HG02678 (cell line): ENCODE results near the gene KRTAP10-6.
"Not testable (repeated sequence)": the region's sequence is repeated elsewhere in the genome, so short reads cannot be mapped to it uniquely, and the experiment has no call there.

ENCODE experiments used
- ATAC-seq: cut with Tn5 transposase; IDR thresholded peaks from one replicate; pipeline ENCODE4 v1.9.1; 2021; ENCODE audit warnings: mild to moderate bottlenecking, moderate library complexity; ENCODE audit not compliant: unreplicated experiment

Gene KRTAP10-6

GRCh38 chr21:44579833-44580144, 12.5 kb downstream of the KRTAP10-6 start:
- ATAC-seq: no peak

- ATAC-seq: no peak
These were observed 13.1 kb downstream of the KRTAP10-6 start for GRCh38 chr21:44579056-44579832.

GRCh38 chr21:44578371-44579055, 13.8 kb downstream of the KRTAP10-6 start:
- ATAC-seq: no peak

GRCh38 chr21:44576025-44576420, 16.3 kb downstream of the KRTAP10-6 start:
- ATAC-seq: no peak

- ATAC-seq: no peak
These were observed 16.8 kb downstream of the KRTAP10-6 start for GRCh38 chr21:44575307-44576024.

- no peak for ATAC-seq
These were observed 17.6 kb downstream of the KRTAP10-6 start for GRCh38 chr21:44574457-44575306.

GRCh38 chr21:44573630-44574456, 18.5 kb downstream of the KRTAP10-6 start, which contains the start of gene KRTAP10-4:
TSS of gene KRTAP10-4 (plus strand) at chr21:44573729. CDS start at chr21:44573759, 30 bp downstream.
- not testable (repeated sequence) for ATAC-seq

GRCh38 chr21:44572959-44573583, 19.2 kb downstream of the KRTAP10-6 start:
- ATAC-seq: no peak

- no peak for ATAC-seq
These were observed 20.2 kb downstream of the KRTAP10-6 start for GRCh38 chr21:44571844-44572782.

- ATAC-seq: no peak
These were observed 21.0 kb downstream of the KRTAP10-6 start for GRCh38 chr21:44571296-44571695.

- no peak for ATAC-seq
These were observed 22.3 kb downstream of the KRTAP10-6 start for GRCh38 chr21:44569861-44570517.

- ATAC-seq: no peak
These were observed 23.4 kb downstream of the KRTAP10-6 start for GRCh38 chr21:44568667-44569556.

- ATAC-seq: no peak
These were observed 24.0 kb downstream of the KRTAP10-6 start for GRCh38 chr21:44568261-44568660.

- ATAC-seq: no peak
These were observed 24.7 kb downstream of the KRTAP10-6 start for GRCh38 chr21:44567481-44568171.

GRCh38 chr21:44566403-44566802, 25.9 kb downstream of the KRTAP10-6 start:
- ATAC-seq: no peak

- ATAC-seq: no peak
These were observed 27.3 kb downstream of the KRTAP10-6 start for GRCh38 chr21:44564886-44565598.
